ENCODE results near the gene C11orf16.

- TF ChIP-seq, protein P1, sequence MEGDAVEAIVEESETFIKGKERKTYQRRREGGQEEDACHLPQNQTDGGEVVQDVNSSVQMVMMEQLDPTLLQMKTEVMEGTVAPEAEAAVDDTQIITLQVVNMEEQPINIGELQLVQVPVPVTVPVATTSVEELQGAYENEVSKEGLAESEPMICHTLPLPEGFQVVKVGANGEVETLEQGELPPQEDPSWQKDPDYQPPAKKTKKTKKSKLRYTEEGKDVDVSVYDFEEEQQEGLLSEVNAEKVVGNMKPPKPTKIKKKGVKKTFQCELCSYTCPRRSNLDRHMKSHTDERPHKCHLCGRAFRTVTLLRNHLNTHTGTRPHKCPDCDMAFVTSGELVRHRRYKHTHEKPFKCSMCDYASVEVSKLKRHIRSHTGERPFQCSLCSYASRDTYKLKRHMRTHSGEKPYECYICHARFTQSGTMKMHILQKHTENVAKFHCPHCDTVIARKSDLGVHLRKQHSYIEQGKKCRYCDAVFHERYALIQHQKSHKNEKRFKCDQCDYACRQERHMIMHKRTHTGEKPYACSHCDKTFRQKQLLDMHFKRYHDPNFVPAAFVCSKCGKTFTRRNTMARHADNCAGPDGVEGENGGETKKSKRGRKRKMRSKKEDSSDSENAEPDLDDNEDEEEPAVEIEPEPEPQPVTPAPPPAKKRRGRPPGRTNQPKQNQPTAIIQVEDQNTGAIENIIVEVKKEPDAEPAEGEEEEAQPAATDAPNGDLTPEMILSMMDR (conservative IDR thresholded peaks at IDR 0.05; ENCODE audit: low read length), result no peak
- no peak for TF ChIP-seq EZH2phosphoT487 (IDR thresholded peaks at IDR 0.05; ENCODE audit: borderline replicate concordance)
These were observed 24.6 kb downstream of the C11orf16 start for GRCh38 chr11:8908099-8908498.

Data from Loucy (cell line).